IMR-90 (cell line): ENCODE data around the gene FOXL1. TPM values are rescaled to one million over a fixed set of nuclear protein-coding genes. Genes with fewer than 3 reads are reported as not detected.

Experiments used
- ATAC-seq: fragments of 200-7000 bp; cut with Tn5 transposase; 2 replicates; pipeline ENCODE4 v1.9.1; 2020; ENCODE audit warnings: low read depth, mild to moderate bottlenecking, moderate library complexity
- BruUV-seq: library from RNA; stranded (reverse); fragments of 400-500 nt; replicated peaks from 2 replicates; lab custom pipeline; 2021; lab: Mats Ljungman, UMichigan
- CTCF ChIA-PET: fragments of 300-600 bp; formaldehyde crosslinking; extraction: SDS; loops from one replicate; lab custom pipeline; 2021; ENCODE audit warnings: antibody characterized with exemption; lab: Yijun Ruan, JAX
- POLR2A ChIA-PET: fragments of 300-600 bp; sonication (Branson Sonifier 250); formaldehyde crosslinking; loops from one replicate; lab custom pipeline; 2022; ENCODE audit warnings: antibody characterized with exemption; ENCODE audit not compliant: unreplicated experiment; lab: Charles Lee
- DNase-seq: peaks from one replicate; pipeline ENCODE4 v3.0.0; 2013
- H2AFZ ChIP-seq: replicated peaks from 2 replicates; pipeline ENCODE3; 2013; ENCODE audit warnings: low read length, mild to moderate bottlenecking; ENCODE audit not compliant: poor library complexity
- H2AK5ac ChIP-seq: 2 replicates; pipeline ENCODE4 v1.6.1; 2013; ENCODE audit warnings: low read depth, low read length, inconsistent platforms
- H2AK9ac ChIP-seq: replicated peaks from 2 replicates; pipeline ENCODE3; 2013; ENCODE audit warnings: mild to moderate bottlenecking, low read depth, low read length, moderate library complexity; ENCODE audit not compliant: poor library complexity
- H2BK120ac ChIP-seq: 2 replicates; pipeline ENCODE4 v1.6.1; 2013; ENCODE audit warnings: low read depth, low read length, inconsistent platforms
- H2BK15ac ChIP-seq: 3 replicates; pipeline ENCODE4 v1.6.1; 2013; ENCODE audit warnings: low read depth, low read length, inconsistent platforms
- H2BK20ac ChIP-seq: 2 replicates; pipeline ENCODE4 v1.6.1; 2013; ENCODE audit warnings: low read depth, mild to moderate bottlenecking, inconsistent platforms, low read length, moderate library complexity
- H2BK5ac ChIP-seq: 2 replicates; pipeline ENCODE4 v1.6.1; 2013; ENCODE audit warnings: mild to moderate bottlenecking, low read depth, low read length, inconsistent platforms; ENCODE audit not compliant: poor library complexity, severe bottlenecking
- H3K14ac ChIP-seq: replicated peaks from 2 replicates; pipeline ENCODE4 v1.6.1; 2013; ENCODE audit warnings: low read depth, low read length, inconsistent platforms
- H3K18ac ChIP-seq: 2 replicates; pipeline ENCODE4 v1.6.1; 2013; ENCODE audit warnings: low read depth, low read length, control low read depth
- H3K23ac ChIP-seq: 2 replicates; pipeline ENCODE4 v1.6.1; 2013; ENCODE audit warnings: low read depth, low read length, inconsistent platforms
- H3K27ac ChIP-seq: 2 replicates; pipeline ENCODE4 v1.5.1; 2013; ENCODE audit warnings: mild to moderate bottlenecking, control low read depth, low read length; ENCODE audit not compliant: insufficient read depth
- H3K27me3 ChIP-seq: 2 replicates; pipeline ENCODE4 v1.6.1; 2013; ENCODE audit warnings: low read length; ENCODE audit not compliant: control insufficient read depth, insufficient read depth
- H3K36me3 ChIP-seq: 2 replicates; pipeline ENCODE4 v1.6.1; 2013; ENCODE audit warnings: low read length, mixed read lengths; ENCODE audit not compliant: control insufficient read depth, insufficient read depth
- H3K4ac ChIP-seq: 2 replicates; pipeline ENCODE4 v1.6.1; 2013; ENCODE audit warnings: low read depth, low read length, inconsistent platforms
- H3K4me1 ChIP-seq: 2 replicates; pipeline ENCODE4 v1.6.1; 2013; ENCODE audit warnings: low read length, mixed read lengths; ENCODE audit not compliant: control insufficient read depth, insufficient read depth
- H3K4me2 ChIP-seq: 2 replicates; pipeline ENCODE4 v1.6.1; 2013; ENCODE audit warnings: low read depth, mild to moderate bottlenecking, control low read depth, low read length, moderate library complexity
- H3K4me3 ChIP-seq: 2 replicates; pipeline ENCODE4 v1.5.1; 2013; ENCODE audit warnings: low read depth, mild to moderate bottlenecking, control low read depth, low read length, moderate library complexity; ENCODE audit not compliant: insufficient read depth
- H3K56ac ChIP-seq: 2 replicates; pipeline ENCODE4 v1.6.1; 2013; ENCODE audit warnings: low read length, inconsistent platforms; ENCODE audit not compliant: insufficient read depth; ENCODE audit errors: extremely low read depth
- H3K79me1 ChIP-seq, 2 experiments: 2 replicates each; pipeline ENCODE4 v1.6.1; 2013; ENCODE audit warnings: low read length in 2 of 2, inconsistent platforms in 1 of 2, low read depth in 1 of 2
- H3K9ac ChIP-seq: 2 replicates; pipeline ENCODE4 v1.6.1; 2013; ENCODE audit warnings: low read depth, low read length, control low read depth
- H3K9me1 ChIP-seq: 2 replicates; pipeline ENCODE4 v1.6.1; 2013; ENCODE audit warnings: low read length, inconsistent platforms; ENCODE audit not compliant: insufficient read depth
- H3K9me3 ChIP-seq: 2 replicates; pipeline ENCODE4 v1.6.1; 2013; ENCODE audit warnings: low read length; ENCODE audit not compliant: control insufficient read depth, insufficient read depth
- H4K20me1 ChIP-seq: 2 replicates; pipeline ENCODE4 v1.6.1; 2013; ENCODE audit warnings: low read length, inconsistent platforms; ENCODE audit not compliant: insufficient read depth
- H4K5ac ChIP-seq: 2 replicates; pipeline ENCODE4 v1.6.1; 2013; ENCODE audit warnings: mild to moderate bottlenecking, low read depth, low read length, control low read depth
- H4K8ac ChIP-seq, 2 experiments: 2 replicates each; pipeline ENCODE4 v1.6.1; 2013; ENCODE audit warnings: low read depth in 2 of 2, low read length in 2 of 2, control low read depth in 1 of 2, inconsistent platforms in 1 of 2
- H4K91ac ChIP-seq: 2 replicates; pipeline ENCODE4 v1.6.1; 2013; ENCODE audit warnings: low read depth, low read length, inconsistent platforms; ENCODE audit not compliant: insufficient read depth
- BHLHE40 ChIP-seq: fragments of 150-350 bp; IDR thresholded peaks from 2 replicates; pipeline ENCODE4 v1.6.1; 2016; ENCODE audit warnings: mild to moderate bottlenecking, low read depth, low read length
- CEBPB ChIP-seq: IDR thresholded peaks from 2 replicates; pipeline ENCODE4 v1.6.1; 2012; ENCODE audit warnings: low read depth, low read length, improper control_type of control experiment
- CHD1 ChIP-seq: IDR thresholded peaks from 2 replicates; pipeline ENCODE4 v1.6.1; 2012; ENCODE audit warnings: low read depth, low read length, improper control_type of control experiment
- FOS ChIP-seq: fragments of 150-350 bp; IDR thresholded peaks from 2 replicates; pipeline ENCODE4 v1.6.1; 2016; ENCODE audit warnings: low read depth, low read length
- MAZ ChIP-seq: IDR thresholded peaks from 2 replicates; pipeline ENCODE4 v1.6.1; 2012; ENCODE audit warnings: low read depth, mild to moderate bottlenecking, low read length, improper control_type of control experiment, moderate library complexity, borderline replicate concordance
- MXI1 ChIP-seq: IDR thresholded peaks from 2 replicates; pipeline ENCODE4 v1.6.1; 2012; ENCODE audit warnings: low read depth, mild to moderate bottlenecking, low read length, moderate library complexity, borderline replicate concordance
- POLR2A ChIP-seq: IDR thresholded peaks from 2 replicates; pipeline ENCODE4 v1.6.1; 2012; ENCODE audit warnings: mild to moderate bottlenecking, low read depth, low read length
- RAD21 ChIP-seq: IDR thresholded peaks from 2 replicates; pipeline ENCODE4 v1.6.1; 2012; ENCODE audit warnings: low read length, improper control_type of control experiment
- SMC3 ChIP-seq: fragments of 150-350 bp; IDR thresholded peaks from 2 replicates; pipeline ENCODE4 v1.6.1; 2016; ENCODE audit warnings: low read depth, mild to moderate bottlenecking, antibody characterized with exemption, low read length, moderate library complexity
- WGBS, 2 experiments: methylation state at CpG; one replicate each; pipeline versions ENCODE4 v1.1.5 to v1.1.7; 2013; ENCODE audit warnings: missing lambda C conversion rate in 2 of 2; ENCODE audit not compliant: insufficient read length in 1 of 2; ENCODE audit errors: extremely low coverage in 2 of 2; 5-methylcytosine and 5-hydroxymethylcytosine counted together
- dilution Hi-C: fragments of 300-500 bp; cut with HindIII; formaldehyde crosslinking; loops from one replicate; pipeline ENCODE4 v1.14.3; 2018; ENCODE audit warnings: low sequenced_read_pairs; ENCODE audit not compliant: unreplicated experiment
- in situ Hi-C: fragments of 300-500 bp; cut with MboI; formaldehyde crosslinking; loops from 3 replicates; pipeline ENCODE4 v1.14.3; 2019; ENCODE audit warnings: low sequenced_read_pairs, inconsistent platforms, mixed read lengths
- intact Hi-C: fragments of 100-400 bp; cut with micrococcal nuclease; formaldehyde crosslinking; loops from 2 replicates; pipeline ENCODE4 v1.10.0; 2022
- polyA plus RNA-seq, 3 experiments: library from polyadenylated mRNA; depleted of rRNA; stranded (reverse); fragments of >200 nt; gene quantifications; 2 replicates each; pipeline ENCODE4 v1.2.3, GENCODE V29; 2012; ENCODE audit warnings: low replicate concordance in 1 of 3
- total RNA-seq: library from RNA; depleted of rRNA; stranded (reverse); fragments of >200 nt; gene quantifications from 2 replicates; pipeline ENCODE4 v1.2.3, GENCODE V29; 2012
- TF ChIP-seq, protein P1 (sequence below): fragments of 150-350 bp; IDR thresholded peaks from 2 replicates; pipeline ENCODE4 v1.6.1; 2016; ENCODE audit warnings: low read depth, mild to moderate bottlenecking, low read length, moderate library complexity, borderline replicate concordance
- TF ChIP-seq, protein P2 (sequence below): conservative IDR thresholded peaks from 2 replicates; pipeline ENCODE4 v1.5.1; 2012; ENCODE audit warnings: mild to moderate bottlenecking, low read depth, low read length, improper control_type of control experiment
- TF ChIP-seq, protein P3 (sequence below): fragments of 150-350 bp; IDR thresholded peaks from 2 replicates; pipeline ENCODE4 v1.6.1; 2017; ENCODE audit warnings: mild to moderate bottlenecking, antibody characterized with exemption, low read length, low read depth

Gene FOXL1
- total and polyA plus RNA-seq, 2 of the 4 experiments (the other 2 are of a cell fraction): 15.2 to 25.8 TPM

GRCh38 chr16:86597126-86597879, 19.0 kb downstream of the FOXL1 start:
- intact Hi-C loops: no loop called here
- TF ChIP-seq MXI1 (no peak), SMC3 (no peak), CEBPB (no peak), RAD21 (no peak), POLR2A (no peak), CHD1 (no peak), FOS (no peak), BHLHE40 (no peak), MAZ (no peak)
- TF ChIP-seq, protein P1, sequence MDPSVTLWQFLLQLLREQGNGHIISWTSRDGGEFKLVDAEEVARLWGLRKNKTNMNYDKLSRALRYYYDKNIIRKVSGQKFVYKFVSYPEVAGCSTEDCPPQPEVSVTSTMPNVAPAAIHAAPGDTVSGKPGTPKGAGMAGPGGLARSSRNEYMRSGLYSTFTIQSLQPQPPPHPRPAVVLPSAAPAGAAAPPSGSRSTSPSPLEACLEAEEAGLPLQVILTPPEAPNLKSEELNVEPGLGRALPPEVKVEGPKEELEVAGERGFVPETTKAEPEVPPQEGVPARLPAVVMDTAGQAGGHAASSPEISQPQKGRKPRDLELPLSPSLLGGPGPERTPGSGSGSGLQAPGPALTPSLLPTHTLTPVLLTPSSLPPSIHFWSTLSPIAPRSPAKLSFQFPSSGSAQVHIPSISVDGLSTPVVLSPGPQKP: no peak
- TF ChIP-seq, protein P2, sequence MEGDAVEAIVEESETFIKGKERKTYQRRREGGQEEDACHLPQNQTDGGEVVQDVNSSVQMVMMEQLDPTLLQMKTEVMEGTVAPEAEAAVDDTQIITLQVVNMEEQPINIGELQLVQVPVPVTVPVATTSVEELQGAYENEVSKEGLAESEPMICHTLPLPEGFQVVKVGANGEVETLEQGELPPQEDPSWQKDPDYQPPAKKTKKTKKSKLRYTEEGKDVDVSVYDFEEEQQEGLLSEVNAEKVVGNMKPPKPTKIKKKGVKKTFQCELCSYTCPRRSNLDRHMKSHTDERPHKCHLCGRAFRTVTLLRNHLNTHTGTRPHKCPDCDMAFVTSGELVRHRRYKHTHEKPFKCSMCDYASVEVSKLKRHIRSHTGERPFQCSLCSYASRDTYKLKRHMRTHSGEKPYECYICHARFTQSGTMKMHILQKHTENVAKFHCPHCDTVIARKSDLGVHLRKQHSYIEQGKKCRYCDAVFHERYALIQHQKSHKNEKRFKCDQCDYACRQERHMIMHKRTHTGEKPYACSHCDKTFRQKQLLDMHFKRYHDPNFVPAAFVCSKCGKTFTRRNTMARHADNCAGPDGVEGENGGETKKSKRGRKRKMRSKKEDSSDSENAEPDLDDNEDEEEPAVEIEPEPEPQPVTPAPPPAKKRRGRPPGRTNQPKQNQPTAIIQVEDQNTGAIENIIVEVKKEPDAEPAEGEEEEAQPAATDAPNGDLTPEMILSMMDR: no peak
- TF ChIP-seq, protein P3, sequence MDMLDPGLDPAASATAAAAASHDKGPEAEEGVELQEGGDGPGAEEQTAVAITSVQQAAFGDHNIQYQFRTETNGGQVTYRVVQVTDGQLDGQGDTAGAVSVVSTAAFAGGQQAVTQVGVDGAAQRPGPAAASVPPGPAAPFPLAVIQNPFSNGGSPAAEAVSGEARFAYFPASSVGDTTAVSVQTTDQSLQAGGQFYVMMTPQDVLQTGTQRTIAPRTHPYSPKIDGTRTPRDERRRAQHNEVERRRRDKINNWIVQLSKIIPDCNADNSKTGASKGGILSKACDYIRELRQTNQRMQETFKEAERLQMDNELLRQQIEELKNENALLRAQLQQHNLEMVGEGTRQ: no peak

More at GRCh38 chr16:86597126-86597879, 19.0 kb downstream of the FOXL1 start:
- no peak overlapping the region for H4K91ac ChIP-seq
- no TSS peak for BruUV-seq
- no peak overlapping the region for H3K14ac ChIP-seq
- no peak overlapping the region; the same call in 1 of the 2 replicates for H2BK20ac ChIP-seq
- no peak for DNase-seq
- no peak overlapping the region for H2AFZ ChIP-seq
- H3K18ac ChIP-seq: no peak overlapping the region
- peak overlapping the region; percentile 42 for H2AK9ac ChIP-seq
- H3K9me3 ChIP-seq: no peaks in the 10 kb centered on the region
- H3K4me1 ChIP-seq: peaks cover 5% of the 10 kb centered on the region
- H2BK120ac ChIP-seq: peak overlapping the region; percentile 4; the same call in 1 of the 2 replicates
- peaks cover 4 to 9% of the 10 kb centered on the region in 2 experiments; a peak in 1 of 4 replicates for H3K79me1 ChIP-seq
- H4K8ac ChIP-seq: peak overlapping the region in 1 of 2 experiments; percentile 9; a peak in 2 of 4 replicates
- no peak overlapping the region for H3K27ac ChIP-seq
- H3K4ac ChIP-seq: peak overlapping the region; percentile 72
- peak overlapping the region; percentile 57; the same call in 1 of the 2 replicates for H4K5ac ChIP-seq
- H3K56ac ChIP-seq: no peak overlapping the region
- 97% methylated on average over 9 of the region's 18 CpGs; no CpG with 5 or more reads in 1 of the 2 experiments for WGBS, 2 experiments
- in situ Hi-C loops (no loop called here), dilution Hi-C loops (no loop called here)
- H3K9me1 ChIP-seq: no peaks in the 10 kb centered on the region; the same call in 1 of the 2 replicates
- no peak overlapping the region for H3K4me2 ChIP-seq
- H3K36me3 ChIP-seq: no peaks in the 10 kb centered on the region
- no peak overlapping the region for H2BK5ac ChIP-seq
- H2AK5ac ChIP-seq: peak overlapping the region; percentile 75; the same call in 1 of the 2 replicates
- H3K4me3 ChIP-seq: no peak overlapping the region
- ATAC-seq: no peak
- H3K23ac ChIP-seq: 0 out of 2 replicates have a peak overlapping the region, but pooled peaks have one; percentile 29
- ChIA-PET CTCF (no interaction called here), POLR2A (no interaction called here)
- H2BK15ac ChIP-seq: peak overlapping the region; percentile 90; the same call in 2 of the 3 replicates
- H3K9ac ChIP-seq: no peak overlapping the region
- no peaks in the 10 kb centered on the region for H3K27me3 ChIP-seq
- H4K20me1 ChIP-seq: no peaks in the 10 kb centered on the region
